SU-DHL-6 (cell line): ENCODE results near the gene PAAF1.

Experiments
- H2AFZ ChIP-seq: fragments of 200-600 bp; sonication (generic); 2 replicates; pipeline ENCODE4 v1.6.1; 2014; ENCODE audit warnings: low read depth, mild to moderate bottlenecking, moderate library complexity, mixed read lengths, antibody characterized with exemption, low read length; ENCODE audit not compliant: severe bottlenecking
- H3F3A ChIP-seq: fragments of 200-600 bp; shearing (Covaris generic); 2 replicates; pipeline ENCODE4 v1.6.0; 2016; ENCODE audit warnings: antibody characterized with exemption, mild to moderate bottlenecking; ENCODE audit not compliant: insufficient read depth
- H3K27ac ChIP-seq: fragments of 200-600 bp; sonication (generic); 2 replicates; pipeline ENCODE4 v1.5.1; 2016; ENCODE audit warnings: low read depth, mild to moderate bottlenecking, low read length, moderate library complexity, mixed read lengths
- H3K27me3 ChIP-seq: fragments of 200-600 bp; sonication (generic), shearing (Covaris generic); 2 replicates; pipeline ENCODE4 v1.6.0; 2014; ENCODE audit warnings: mild to moderate bottlenecking, low read length
- H3K36me3 ChIP-seq: fragments of 200-600 bp; sonication (generic); 2 replicates; pipeline ENCODE4 v1.6.1; 2014; ENCODE audit warnings: mild to moderate bottlenecking, low read length, mixed read lengths
- H3K4me2 ChIP-seq: fragments of 300-600, 200-600 bp; shearing (Covaris generic), sonication (generic); 2 replicates; pipeline ENCODE4 v1.6.0; 2014; ENCODE audit warnings: low read length, low read depth, mild to moderate bottlenecking; ENCODE audit not compliant: poor library complexity, severe bottlenecking
- H3K4me3 ChIP-seq: fragments of 200-600 bp; sonication (generic); 2 replicates; pipeline ENCODE4 v1.5.1; 2014; ENCODE audit warnings: antibody characterized with exemption, low read length, mild to moderate bottlenecking, mixed read lengths; ENCODE audit not compliant: insufficient read depth, poor library complexity, severe bottlenecking
- H3K79me2 ChIP-seq: fragments of 200-600 bp; sonication (generic); 2 replicates; pipeline ENCODE4 v1.6.1; 2014; ENCODE audit warnings: mild to moderate bottlenecking, low read length, moderate library complexity; ENCODE audit not compliant: insufficient read depth
- H3K9ac ChIP-seq: fragments of 200-600 bp; sonication (generic); 2 replicates; pipeline ENCODE4 v1.7.0; 2014; ENCODE audit warnings: mild to moderate bottlenecking, low read length
- H3K9me2 ChIP-seq: fragments of 200-600 bp; sonication (generic); replicated peaks from 2 replicates; pipeline ENCODE4 v1.6.1; 2014; ENCODE audit warnings: low read length; ENCODE audit not compliant: insufficient read depth
- H3K9me3 ChIP-seq: fragments of 200-600 bp; sonication (generic); 2 replicates; pipeline ENCODE4 v1.6.1; 2014; ENCODE audit warnings: low read length, mixed read lengths; ENCODE audit not compliant: insufficient read depth
- H4K20me1 ChIP-seq: fragments of 200-600 bp; sonication (generic); 2 replicates; pipeline ENCODE4 v1.6.1; 2014; ENCODE audit warnings: low read depth, mild to moderate bottlenecking, antibody characterized with exemption, low read length, moderate library complexity, mixed read lengths
- EZH2phosphoT487 ChIP-seq: fragments of 200-600 bp; sonication (generic), shearing (Covaris generic); conservative IDR thresholded peaks from 2 replicates; pipeline ENCODE4 v1.6.1; 2018; ENCODE audit warnings: mild to moderate bottlenecking, antibody characterized with exemption, low read length, moderate library complexity, mixed read lengths
- TF ChIP-seq, protein P1 (sequence below): fragments of 200-600 bp; sonication (generic); IDR thresholded peaks from one replicate; pipeline ENCODE4 v1.5.1; 2017; ENCODE audit warnings: antibody characterized with exemption, mild to moderate bottlenecking, low read length, moderate library complexity; ENCODE audit not compliant: insufficient read depth, poor library complexity, severe bottlenecking

Gene PAAF1

DNA sequence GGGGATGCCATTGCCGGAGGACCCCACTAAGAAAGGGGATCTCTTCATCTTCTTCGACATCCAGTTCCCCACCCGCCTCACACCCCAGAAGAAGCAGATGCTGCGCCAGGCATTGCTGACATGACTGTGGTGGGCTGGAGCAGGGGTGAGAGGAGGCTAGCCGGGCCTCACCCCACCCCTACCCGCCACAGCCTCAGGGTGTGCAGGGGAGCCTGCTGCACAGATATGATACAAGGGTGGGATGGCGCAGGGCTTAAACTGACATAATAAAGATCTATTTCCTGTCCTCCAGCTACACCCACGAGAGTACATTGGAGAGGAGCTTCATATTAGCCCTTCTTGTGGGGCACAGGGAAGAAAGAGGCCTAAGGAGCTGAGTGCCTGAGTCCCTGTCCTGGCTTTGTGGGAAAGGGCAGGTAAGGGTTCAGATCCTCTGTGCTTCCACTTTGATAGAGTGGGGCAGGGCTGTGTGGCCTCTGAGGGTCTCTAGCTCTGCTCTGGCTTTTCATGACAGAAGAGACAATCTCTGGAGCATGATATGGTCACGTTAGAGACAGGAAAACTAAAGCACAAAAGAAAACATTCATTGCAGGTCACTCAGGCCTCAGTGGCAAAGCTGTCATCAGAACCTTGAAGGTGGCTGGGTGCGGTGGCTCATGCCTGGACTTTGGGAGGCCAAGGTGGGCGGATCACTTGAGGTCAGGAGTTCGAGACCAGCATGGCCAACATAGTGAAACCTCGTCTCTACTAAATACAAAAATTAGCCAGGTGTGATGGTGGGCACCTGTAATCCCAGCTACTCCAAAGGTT lies 93.4 kb downstream of the PAAF1 start:
- Histone ChIP-seq H2AFZ (no peak overlapping the region), H3F3A (peaks cover 7% of the 10 kb centered on the region; the same call in 1 of the 2 replicates), H4K20me1 (no peaks in the 10 kb centered on the region), H3K9me3 (no peaks in the 10 kb centered on the region), H3K4me2 (no peak overlapping the region), H3K27me3 (no peaks in the 10 kb centered on the region), H3K9me2 (no peaks in the 10 kb centered on the region), H3K36me3 (no peaks in the 10 kb centered on the region), H3K27ac (no peak overlapping the region), H3K9ac (no peak overlapping the region), H3K4me3 (no peak overlapping the region), H3K79me2 (no peaks in the 10 kb centered on the region)
- TF ChIP-seq, protein P1, sequence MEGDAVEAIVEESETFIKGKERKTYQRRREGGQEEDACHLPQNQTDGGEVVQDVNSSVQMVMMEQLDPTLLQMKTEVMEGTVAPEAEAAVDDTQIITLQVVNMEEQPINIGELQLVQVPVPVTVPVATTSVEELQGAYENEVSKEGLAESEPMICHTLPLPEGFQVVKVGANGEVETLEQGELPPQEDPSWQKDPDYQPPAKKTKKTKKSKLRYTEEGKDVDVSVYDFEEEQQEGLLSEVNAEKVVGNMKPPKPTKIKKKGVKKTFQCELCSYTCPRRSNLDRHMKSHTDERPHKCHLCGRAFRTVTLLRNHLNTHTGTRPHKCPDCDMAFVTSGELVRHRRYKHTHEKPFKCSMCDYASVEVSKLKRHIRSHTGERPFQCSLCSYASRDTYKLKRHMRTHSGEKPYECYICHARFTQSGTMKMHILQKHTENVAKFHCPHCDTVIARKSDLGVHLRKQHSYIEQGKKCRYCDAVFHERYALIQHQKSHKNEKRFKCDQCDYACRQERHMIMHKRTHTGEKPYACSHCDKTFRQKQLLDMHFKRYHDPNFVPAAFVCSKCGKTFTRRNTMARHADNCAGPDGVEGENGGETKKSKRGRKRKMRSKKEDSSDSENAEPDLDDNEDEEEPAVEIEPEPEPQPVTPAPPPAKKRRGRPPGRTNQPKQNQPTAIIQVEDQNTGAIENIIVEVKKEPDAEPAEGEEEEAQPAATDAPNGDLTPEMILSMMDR = no peak
- no peak for TF ChIP-seq EZH2phosphoT487

DNA sequence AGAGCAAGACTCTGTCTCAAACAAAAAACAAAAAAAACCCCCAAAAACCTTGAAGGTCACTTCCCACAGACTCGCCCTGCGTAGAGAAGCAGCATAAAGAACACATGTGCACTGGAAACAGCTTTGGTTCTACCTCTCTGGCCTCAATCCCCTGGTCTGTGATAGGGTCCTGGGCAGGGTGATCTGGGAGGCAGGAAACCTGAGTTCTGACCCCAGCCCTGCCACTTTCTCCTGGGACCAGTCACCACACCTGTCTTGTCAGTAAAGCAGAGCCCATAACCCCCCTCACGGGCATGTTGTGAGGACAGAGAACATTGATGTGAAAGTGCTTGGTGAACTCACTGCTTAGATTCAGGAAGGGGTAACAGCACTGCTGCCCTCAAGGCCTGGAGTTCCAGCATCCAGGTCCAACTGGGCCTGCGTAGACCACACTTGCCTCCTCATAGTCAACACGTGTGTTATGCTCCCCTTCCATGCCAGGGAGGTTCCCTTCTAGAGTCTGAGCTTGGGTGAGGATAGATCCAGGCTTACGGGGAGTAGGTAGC lies 94.4 kb downstream of the PAAF1 start:
- H3K9me3 ChIP-seq = no peaks in the 10 kb centered on the region
- no peaks in the 10 kb centered on the region for H3K79me2 ChIP-seq
- H3K9me2 ChIP-seq = no peaks in the 10 kb centered on the region
- H2AFZ ChIP-seq = no peak overlapping the region
- no peaks in the 10 kb centered on the region for H3K36me3 ChIP-seq
- no peak overlapping the region for H3K4me2 ChIP-seq
- no peaks in the 10 kb centered on the region for H4K20me1 ChIP-seq
- no peak overlapping the region for H3K9ac ChIP-seq
- peaks cover 7% of the 10 kb centered on the region; the same call in 1 of the 2 replicates for H3F3A ChIP-seq
- H3K27ac ChIP-seq = no peak overlapping the region
- TF ChIP-seq, protein P1 = no peak
- no peak for TF ChIP-seq EZH2phosphoT487
- no peaks in the 10 kb centered on the region for H3K27me3 ChIP-seq
- H3K4me3 ChIP-seq = no peak overlapping the region

DNA sequence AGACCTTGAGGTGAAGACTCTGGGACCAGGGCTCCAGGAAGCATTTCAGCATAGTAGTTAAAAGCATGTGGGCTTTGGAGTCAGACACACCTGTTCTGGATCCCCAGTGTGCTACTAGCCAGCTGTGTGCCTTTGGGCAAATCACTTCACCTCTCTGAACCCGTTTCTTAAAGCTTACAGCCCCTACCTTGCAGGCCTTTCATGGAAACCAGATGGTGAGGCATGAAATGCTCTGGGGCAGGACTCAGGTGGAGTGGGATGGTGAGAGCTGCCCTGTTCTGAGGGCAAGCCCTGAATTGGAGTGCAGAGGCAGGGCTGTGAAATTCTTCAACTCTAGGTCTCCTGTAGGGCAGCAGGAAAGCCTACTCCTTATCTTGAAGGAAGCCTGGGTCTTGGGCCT lies 95.4 kb downstream of the PAAF1 start:
- no peak overlapping the region for H3K4me3 ChIP-seq
- H3K79me2 ChIP-seq = no peaks in the 10 kb centered on the region
- H3K9ac ChIP-seq = no peak overlapping the region
- H3K4me2 ChIP-seq = no peak overlapping the region
- no peak overlapping the region for H2AFZ ChIP-seq
- H3K9me2 ChIP-seq = no peaks in the 10 kb centered on the region
- no peaks in the 10 kb centered on the region for H3K9me3 ChIP-seq
- H3F3A ChIP-seq = peaks cover 7% of the 10 kb centered on the region
- no peak for TF ChIP-seq EZH2phosphoT487
- TF ChIP-seq, protein P1 = no peak
- H3K36me3 ChIP-seq = peaks cover 9% of the 10 kb centered on the region; the same call in 1 of the 2 replicates
- H4K20me1 ChIP-seq = no peaks in the 10 kb centered on the region
- no peaks in the 10 kb centered on the region for H3K27me3 ChIP-seq
- H3K27ac ChIP-seq = no peak overlapping the region
